ENCODE data around the gene ZFP64. TPM values are rescaled to one million over a fixed set of nuclear protein-coding genes. Genes with fewer than 3 reads are reported as not detected.

Gene ZFP64
- total RNA-seq, 2 experiments from 2014 or later = 11.6 to 14.2 TPM

- TF ChIP-seq, protein P1, sequence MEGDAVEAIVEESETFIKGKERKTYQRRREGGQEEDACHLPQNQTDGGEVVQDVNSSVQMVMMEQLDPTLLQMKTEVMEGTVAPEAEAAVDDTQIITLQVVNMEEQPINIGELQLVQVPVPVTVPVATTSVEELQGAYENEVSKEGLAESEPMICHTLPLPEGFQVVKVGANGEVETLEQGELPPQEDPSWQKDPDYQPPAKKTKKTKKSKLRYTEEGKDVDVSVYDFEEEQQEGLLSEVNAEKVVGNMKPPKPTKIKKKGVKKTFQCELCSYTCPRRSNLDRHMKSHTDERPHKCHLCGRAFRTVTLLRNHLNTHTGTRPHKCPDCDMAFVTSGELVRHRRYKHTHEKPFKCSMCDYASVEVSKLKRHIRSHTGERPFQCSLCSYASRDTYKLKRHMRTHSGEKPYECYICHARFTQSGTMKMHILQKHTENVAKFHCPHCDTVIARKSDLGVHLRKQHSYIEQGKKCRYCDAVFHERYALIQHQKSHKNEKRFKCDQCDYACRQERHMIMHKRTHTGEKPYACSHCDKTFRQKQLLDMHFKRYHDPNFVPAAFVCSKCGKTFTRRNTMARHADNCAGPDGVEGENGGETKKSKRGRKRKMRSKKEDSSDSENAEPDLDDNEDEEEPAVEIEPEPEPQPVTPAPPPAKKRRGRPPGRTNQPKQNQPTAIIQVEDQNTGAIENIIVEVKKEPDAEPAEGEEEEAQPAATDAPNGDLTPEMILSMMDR (IDR thresholded peaks at IDR 0.05) = no peak
- H3K4me1 Mint-ChIP-seq (ENCODE audit: low read depth) = peaks cover 15% of the 10 kb centered on the region
- intact Hi-C loops (cut with micrococcal nuclease) = no loop called here
- POLR2A ChIA-PET = interaction anchor here (0.7 kb wide), 1 partner anchor 19 kb away, joined by 4 read pairs; no protein-coding TSS in a partner anchor
- no peak overlapping the region for H3K4me3 Mint-ChIP-seq
- H3K27me3 Mint-ChIP-seq = no peaks in the 10 kb centered on the region
- no peak for DNase-seq
- no peaks in the 10 kb centered on the region for H3K9me3 Mint-ChIP-seq
- ATAC-seq = no peak
- peaks cover 17% of the 10 kb centered on the region for H3K36me3 Mint-ChIP-seq (ENCODE audit: low read depth)
- CTCF ChIA-PET = interaction anchor here (0.6 to 1.2 kb wide), 2 partner anchors 19 to 22 kb away, joined by 3 read pairs; partner anchors contain the start of gene ZFP64
- H3K27ac Mint-ChIP-seq = no peak overlapping the region
Observed at GRCh38 chr20:52172392-52173047, 19.1 kb downstream of the ZFP64 start.

DNA sequence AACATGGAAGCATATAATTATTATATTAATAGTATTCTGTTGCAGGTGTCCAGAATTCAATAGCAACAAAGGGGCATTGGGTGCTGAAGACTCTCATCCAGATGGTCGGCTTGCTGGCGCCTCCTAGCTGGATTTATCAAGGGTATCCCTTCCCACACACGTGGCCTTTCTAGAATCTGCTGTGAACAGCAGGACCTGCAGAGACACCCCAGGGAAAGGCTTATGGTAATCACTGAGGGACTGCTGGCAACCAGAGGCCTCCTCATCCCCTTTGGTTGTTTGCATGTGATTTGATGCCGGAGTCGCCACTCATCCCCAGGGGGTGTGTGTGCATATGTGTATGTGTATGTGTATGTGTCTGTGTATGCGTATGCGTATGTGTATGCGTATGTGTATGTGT is 20.6 kb downstream of the ZFP64 start:
- intact Hi-C loops (cut with micrococcal nuclease) = no loop called here
- peaks cover 2% of the 10 kb centered on the region for H3K9me3 Mint-ChIP-seq
- TF ChIP-seq, protein P1 (IDR thresholded peaks at IDR 0.05) = no peak
- CTCF ChIA-PET = no interaction called here
- POLR2A ChIA-PET = interaction anchor here (0.5 kb wide), 1 partner anchor 182 kb away, joined by 3 read pairs; no protein-coding TSS in a partner anchor
- peaks cover 16% of the 10 kb centered on the region for H3K4me1 Mint-ChIP-seq (ENCODE audit: low read depth)
- H3K4me3 Mint-ChIP-seq = no peak overlapping the region
- H3K36me3 Mint-ChIP-seq (ENCODE audit: low read depth) = peaks cover 18% of the 10 kb centered on the region
- ATAC-seq (no peak), DNase-seq (no peak)
- H3K27me3 Mint-ChIP-seq = no peaks in the 10 kb centered on the region
- H3K27ac Mint-ChIP-seq = no peak overlapping the region

DNA sequence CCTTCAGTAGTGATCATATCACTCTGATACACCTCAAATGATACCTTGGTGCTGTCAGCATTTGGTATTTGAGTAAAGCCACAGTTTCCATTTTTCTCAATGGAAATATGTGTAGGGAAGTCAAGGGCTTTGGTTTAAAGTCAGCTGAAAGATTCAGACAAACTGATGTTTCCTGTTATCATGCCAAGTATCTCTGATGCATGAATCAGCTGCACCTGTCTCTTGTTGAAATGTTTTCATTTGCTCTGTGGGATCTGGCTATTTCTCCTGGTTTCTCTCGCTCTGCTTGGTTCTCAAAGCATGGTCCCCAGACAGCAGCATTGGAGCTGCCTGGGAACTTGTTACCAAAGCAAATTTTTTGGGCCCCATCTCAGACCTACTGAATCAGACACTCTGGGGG is 23.5 kb downstream of the ZFP64 start:
- Mint-ChIP-seq H3K4me1 (ENCODE audit: low read depth) (peaks cover 16% of the 10 kb centered on the region), H3K27ac (no peak overlapping the region), H3K27me3 (no peaks in the 10 kb centered on the region), H3K36me3 (ENCODE audit: low read depth) (peaks cover 24% of the 10 kb centered on the region), H3K4me3 (no peak overlapping the region), H3K9me3 (peaks cover 2% of the 10 kb centered on the region)
- ChIA-PET CTCF (interaction anchor here (1.2 kb wide), 1 partner anchor 20 kb away, joined by 4 read pairs; no protein-coding TSS in a partner anchor), POLR2A (interaction anchor here (0.8 kb wide), 1 partner anchor 302 kb away, joined by 3 read pairs; no protein-coding TSS in a partner anchor)
- TF ChIP-seq, protein P1 (IDR thresholded peaks at IDR 0.05) = no peak
- DNase-seq = no peak
- ATAC-seq = no peak
- intact Hi-C loops (cut with micrococcal nuclease) = no loop called here

GRCh38 chr20:52167232-52167840 is 24.2 kb downstream of the ZFP64 start:
- DNase-seq = no peak
- peaks cover 12% of the 10 kb centered on the region for H3K4me1 Mint-ChIP-seq (ENCODE audit: low read depth)
- POLR2A ChIA-PET = interaction anchor here (0.8 kb wide), 1 partner anchor 302 kb away, joined by 3 read pairs; no protein-coding TSS in a partner anchor
- peaks cover 2% of the 10 kb centered on the region for H3K9me3 Mint-ChIP-seq
- CTCF ChIA-PET = no interaction called here
- H3K4me3 Mint-ChIP-seq = no peak overlapping the region
- ATAC-seq = no peak
- H3K27me3 Mint-ChIP-seq = no peaks in the 10 kb centered on the region
- peaks cover 19% of the 10 kb centered on the region for H3K36me3 Mint-ChIP-seq (ENCODE audit: low read depth)
- intact Hi-C loops (cut with micrococcal nuclease) = no loop called here
- TF ChIP-seq, protein P1 (IDR thresholded peaks at IDR 0.05) = no peak
- H3K27ac Mint-ChIP-seq = no peak overlapping the region

GRCh38 chr20:52166150-52166549 is 25.4 kb downstream of the ZFP64 start:
- peaks cover 2% of the 10 kb centered on the region for H3K9me3 Mint-ChIP-seq
- ATAC-seq (no peak), DNase-seq (no peak)
- ChIA-PET CTCF (no interaction called here), POLR2A (no interaction called here)
- intact Hi-C loops (cut with micrococcal nuclease) = no loop called here
- peaks cover 12% of the 10 kb centered on the region for H3K4me1 Mint-ChIP-seq (ENCODE audit: low read depth)
- peaks cover 18% of the 10 kb centered on the region for H3K36me3 Mint-ChIP-seq (ENCODE audit: low read depth)
- TF ChIP-seq, protein P1 (IDR thresholded peaks at IDR 0.05) = no peak
- H3K27ac Mint-ChIP-seq = no peak overlapping the region
- H3K27me3 Mint-ChIP-seq = no peaks in the 10 kb centered on the region
- no peak overlapping the region for H3K4me3 Mint-ChIP-seq

All from activated CD8-positive, alpha-beta T cell treated with anti-CD3 and anti-CD28 coated beads for 36 hours (primary cell).